BJ (cell line): Measurements from ENCODE around the gene LMTK2. TPM values are rescaled to one million over a fixed set of nuclear protein-coding genes. Genes with fewer than 3 reads are reported as not detected.

ENCODE experiments used
- CTCF ChIA-PET: fragments of 350-600 bp; formaldehyde crosslinking; extraction: SDS; loops from one replicate; lab custom pipeline; 2021; ENCODE audit warnings: antibody characterized with exemption, inconsistent platforms; lab: Yijun Ruan, JAX
- POLR2A ChIA-PET: fragments of 300-600 bp; sonication (Branson Sonifier 250); formaldehyde crosslinking; extraction: SDS; loops from one replicate; lab custom pipeline; 2021; ENCODE audit warnings: antibody characterized with exemption; lab: Charles Lee
- DNase-seq: peaks from one replicate; pipeline ENCODE4 v3.0.0-alpha.2; 2011; ENCODE audit warnings: low read depth
- H3K27me3 ChIP-seq: 2 replicates; pipeline ENCODE4 v1.6.0; 2011; ENCODE audit warnings: low read length; ENCODE audit not compliant: control insufficient read depth, insufficient read depth
- H3K36me3 ChIP-seq: 2 replicates; pipeline ENCODE4 v1.5.1; 2011; ENCODE audit warnings: low read length; ENCODE audit not compliant: control insufficient read depth, insufficient read depth
- H3K4me3 ChIP-seq: 2 replicates; pipeline ENCODE4 v1.5.1; 2011; ENCODE audit warnings: low read depth, mild to moderate bottlenecking, control low read depth, low read length
- CTCF ChIP-seq: IDR thresholded peaks from 2 replicates; pipeline ENCODE4 v1.5.1; 2011; ENCODE audit warnings: low read depth, mild to moderate bottlenecking, control low read depth, inconsistent platforms, low read length, moderate library complexity; ENCODE audit not compliant: insufficient read depth
- polyA plus RNA-seq: library from polyadenylated mRNA; depleted of rRNA; stranded (reverse); fragments of >200 nt; gene quantifications from 2 replicates; pipeline ENCODE4 v1.2.3, GENCODE V29; 2011

LMTK2 gene
- polyA plus RNA-seq, 1 experiment, result 3.8 TPM

- CTCF ChIA-PET, result interaction anchor here (2.2 kb wide), 1 partner anchor 32 kb away, joined by 8 read pairs; no protein-coding TSS in a partner anchor
- Histone ChIP-seq H3K4me3 (no peak overlapping the region), H3K36me3 (no peaks in the 10 kb centered on the region; the same call in 1 of the 2 replicates), H3K27me3 (no peaks in the 10 kb centered on the region)
- no peak for DNase-seq
- POLR2A ChIA-PET, result no interaction called here
- no peak for TF ChIP-seq CTCF
These were observed 29.3 kb downstream of the LMTK2 start for GRCh38 chr7:98135984-98136383.

GRCh38 chr7:98136423-98136822, 29.8 kb downstream of the LMTK2 start:
- ChIA-PET CTCF (interaction anchor here (2.2 kb wide), 1 partner anchor 31 kb away, joined by 8 read pairs; no protein-coding TSS in a partner anchor), POLR2A (no interaction called here)
- no peak for TF ChIP-seq CTCF
- Histone ChIP-seq H3K36me3 (no peaks in the 10 kb centered on the region; the same call in 1 of the 2 replicates), H3K27me3 (no peaks in the 10 kb centered on the region), H3K4me3 (no peak overlapping the region)
- DNase-seq, result no peak

- H3K36me3 ChIP-seq, result no peaks in the 10 kb centered on the region; the same call in 1 of the 2 replicates
- no peak overlapping the region for H3K4me3 ChIP-seq
- no peaks in the 10 kb centered on the region for H3K27me3 ChIP-seq
- CTCF ChIA-PET, result interaction anchor here (0.7 to 2.2 kb wide), 2 partner anchors 21 to 30 kb away, joined by 3 to 8 read pairs; no protein-coding TSS in a partner anchor
- TF ChIP-seq CTCF, result no peak
- no peak for DNase-seq
- POLR2A ChIA-PET, result no interaction called here
These were observed 30.6 kb downstream of the LMTK2 start for GRCh38 chr7:98137134-98137825.

GRCh38 chr7:98137826-98138151, 31.1 kb downstream of the LMTK2 start:
- Histone ChIP-seq H3K36me3 (peaks cover 3% of the 10 kb centered on the region), H3K4me3 (no peak overlapping the region), H3K27me3 (no peaks in the 10 kb centered on the region)
- CTCF ChIA-PET, result interaction anchor here (0.7 to 2.2 kb wide), 2 partner anchors 20 to 30 kb away, joined by 3 to 8 read pairs; no protein-coding TSS in a partner anchor
- TF ChIP-seq CTCF, result no peak
- POLR2A ChIA-PET, result no interaction called here
- DNase-seq, result no peak

GRCh38 chr7:98138672-98139071, 32.0 kb downstream of the LMTK2 start:
- ChIA-PET CTCF (no interaction called here), POLR2A (no interaction called here)
- Histone ChIP-seq H3K4me3 (no peak overlapping the region), H3K27me3 (no peaks in the 10 kb centered on the region), H3K36me3 (peaks cover 5% of the 10 kb centered on the region)
- no peak for DNase-seq
- no peak for TF ChIP-seq CTCF
